Prostate gland (tissue), 2 donors: ENCODE data around the gene LSAMP.

Experiments used
- POLR2A ChIP-seq: fragments of 450-650 bp; IDR thresholded peaks from one replicate; pipeline ENCODE4 v1.6.1; 2016; ENCODE audit warnings: antibody characterized with exemption, mild to moderate bottlenecking
- POLR2AphosphoS5 ChIP-seq: sonication (generic); formaldehyde crosslinking; IDR thresholded peaks from one replicate; pipeline ENCODE4 v1.6.1; 2017; ENCODE audit warnings: antibody characterized with exemption
- TF ChIP-seq, protein P1 (sequence below), 4 experiments: fragments of 200-600 bp in 2 of 4; fragments of 450-650 bp in 2 of 4; sonication (generic) in 2 of 4; IDR thresholded peaks; 1 replicate in 3 of 4; 2 replicates in 1 of 4; pipeline ENCODE4 v1.5.1; 2016 to 2019; ENCODE audit warnings: antibody characterized with exemption in 4 of 4, mild to moderate bottlenecking in 2 of 4, moderate library complexity in 2 of 4

DNA sequence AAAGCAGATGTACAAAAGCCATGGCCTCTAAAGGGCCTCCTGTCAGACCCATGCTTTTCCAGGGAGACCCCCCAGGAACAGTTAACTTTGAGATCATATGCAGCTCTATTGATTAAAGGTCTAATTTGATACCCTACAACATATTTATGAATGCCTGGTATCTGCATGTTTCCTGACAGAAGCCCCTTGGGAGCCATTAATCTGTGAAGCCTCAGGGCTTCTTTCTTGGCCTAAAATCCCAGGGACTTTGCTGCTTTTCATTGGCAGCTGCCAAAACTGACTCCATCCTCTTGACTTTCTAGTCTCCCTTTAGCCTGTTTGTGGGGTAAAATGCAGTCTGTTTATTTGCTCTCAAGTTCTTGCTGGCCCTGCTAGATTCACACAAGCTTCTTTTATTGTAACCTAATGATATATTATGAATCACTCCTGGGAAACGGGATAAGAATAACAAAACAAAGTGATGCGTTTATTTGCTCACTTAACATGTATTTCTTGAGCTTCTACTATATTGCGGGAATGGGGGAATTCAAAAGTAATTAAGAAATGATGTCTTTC, 257.0 kb downstream of the LSAMP start:
- TF ChIP-seq POLR2AphosphoS5 (no peak), POLR2A (no peak)
- TF ChIP-seq, protein P1, sequence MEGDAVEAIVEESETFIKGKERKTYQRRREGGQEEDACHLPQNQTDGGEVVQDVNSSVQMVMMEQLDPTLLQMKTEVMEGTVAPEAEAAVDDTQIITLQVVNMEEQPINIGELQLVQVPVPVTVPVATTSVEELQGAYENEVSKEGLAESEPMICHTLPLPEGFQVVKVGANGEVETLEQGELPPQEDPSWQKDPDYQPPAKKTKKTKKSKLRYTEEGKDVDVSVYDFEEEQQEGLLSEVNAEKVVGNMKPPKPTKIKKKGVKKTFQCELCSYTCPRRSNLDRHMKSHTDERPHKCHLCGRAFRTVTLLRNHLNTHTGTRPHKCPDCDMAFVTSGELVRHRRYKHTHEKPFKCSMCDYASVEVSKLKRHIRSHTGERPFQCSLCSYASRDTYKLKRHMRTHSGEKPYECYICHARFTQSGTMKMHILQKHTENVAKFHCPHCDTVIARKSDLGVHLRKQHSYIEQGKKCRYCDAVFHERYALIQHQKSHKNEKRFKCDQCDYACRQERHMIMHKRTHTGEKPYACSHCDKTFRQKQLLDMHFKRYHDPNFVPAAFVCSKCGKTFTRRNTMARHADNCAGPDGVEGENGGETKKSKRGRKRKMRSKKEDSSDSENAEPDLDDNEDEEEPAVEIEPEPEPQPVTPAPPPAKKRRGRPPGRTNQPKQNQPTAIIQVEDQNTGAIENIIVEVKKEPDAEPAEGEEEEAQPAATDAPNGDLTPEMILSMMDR (IDR thresholded peaks at IDR 0.05): no peak
